ENCODE results near the gene SPSB2.

Gene SPSB2

DNA sequence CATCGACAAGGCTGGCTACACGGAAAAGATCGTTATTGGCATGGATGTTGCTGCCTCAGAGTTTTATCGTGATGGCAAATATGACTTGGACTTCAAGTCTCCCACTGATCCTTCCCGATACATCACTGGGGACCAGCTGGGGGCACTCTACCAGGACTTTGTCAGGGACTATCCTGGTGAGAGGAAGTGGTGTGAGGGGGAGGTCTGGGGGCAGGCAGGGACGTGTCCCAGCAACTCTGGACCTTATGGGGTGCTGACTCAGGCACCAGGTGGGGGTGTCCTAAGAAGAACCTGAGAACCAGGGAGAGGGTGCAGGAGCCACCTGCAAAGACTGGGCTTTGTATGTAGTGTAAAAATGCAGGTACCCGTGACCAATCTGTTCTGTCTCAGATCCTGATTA, 46.5 kb upstream of the SPSB2 start:
- Histone ChIP-seq H3F3A (ENCODE audit: insufficient read depth, low read length) (peaks cover 66% of the 10 kb centered on the region), H3K79me2 (ENCODE audit: low read length) (peaks cover 58% of the 10 kb centered on the region), H2AFZ (ENCODE audit: low read length) (no peak overlapping the region), H3K9ac (ENCODE audit: low read length) (peak overlapping the region; percentile 10; the same call in 1 of the 2 replicates), H4K20me1 (ENCODE audit: insufficient read depth, low read length) (no peaks in the 10 kb centered on the region), H3K9me2 (replicated peaks; ENCODE audit: insufficient read depth, low read length) (no peaks in the 10 kb centered on the region), H3K36me3 (replicated peaks; ENCODE audit: insufficient read depth, low read length) (peaks cover 10% of the 10 kb centered on the region; the same call in 1 of the 2 replicates), H3K4me1 (ENCODE audit: low read length) (peaks cover 75% of the 10 kb centered on the region), H3K27me3 (replicated peaks; ENCODE audit: insufficient read depth, low read length) (no peaks in the 10 kb centered on the region), H3K27ac (ENCODE audit: low read length) (peak overlapping the region; percentile 92), H3K4me2 (ENCODE audit: low read depth, low read length) (peak overlapping the region; percentile 9; the same call in 1 of the 2 replicates), H3K9me3 (replicated peaks; ENCODE audit: insufficient read depth, low read length) (no peaks in the 10 kb centered on the region), H3K4me3 (ENCODE audit: low read length) (no peak overlapping the region)
- no peak for TF ChIP-seq EZH2phosphoT487 (IDR thresholded peaks at IDR 0.05; ENCODE audit: low read length)
- TF ChIP-seq, protein P1, sequence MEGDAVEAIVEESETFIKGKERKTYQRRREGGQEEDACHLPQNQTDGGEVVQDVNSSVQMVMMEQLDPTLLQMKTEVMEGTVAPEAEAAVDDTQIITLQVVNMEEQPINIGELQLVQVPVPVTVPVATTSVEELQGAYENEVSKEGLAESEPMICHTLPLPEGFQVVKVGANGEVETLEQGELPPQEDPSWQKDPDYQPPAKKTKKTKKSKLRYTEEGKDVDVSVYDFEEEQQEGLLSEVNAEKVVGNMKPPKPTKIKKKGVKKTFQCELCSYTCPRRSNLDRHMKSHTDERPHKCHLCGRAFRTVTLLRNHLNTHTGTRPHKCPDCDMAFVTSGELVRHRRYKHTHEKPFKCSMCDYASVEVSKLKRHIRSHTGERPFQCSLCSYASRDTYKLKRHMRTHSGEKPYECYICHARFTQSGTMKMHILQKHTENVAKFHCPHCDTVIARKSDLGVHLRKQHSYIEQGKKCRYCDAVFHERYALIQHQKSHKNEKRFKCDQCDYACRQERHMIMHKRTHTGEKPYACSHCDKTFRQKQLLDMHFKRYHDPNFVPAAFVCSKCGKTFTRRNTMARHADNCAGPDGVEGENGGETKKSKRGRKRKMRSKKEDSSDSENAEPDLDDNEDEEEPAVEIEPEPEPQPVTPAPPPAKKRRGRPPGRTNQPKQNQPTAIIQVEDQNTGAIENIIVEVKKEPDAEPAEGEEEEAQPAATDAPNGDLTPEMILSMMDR (IDR thresholded peaks at IDR 0.05; ENCODE audit: low read length), result peak; percentile 37
- peak; percentile 55 for DNase-seq

DNA sequence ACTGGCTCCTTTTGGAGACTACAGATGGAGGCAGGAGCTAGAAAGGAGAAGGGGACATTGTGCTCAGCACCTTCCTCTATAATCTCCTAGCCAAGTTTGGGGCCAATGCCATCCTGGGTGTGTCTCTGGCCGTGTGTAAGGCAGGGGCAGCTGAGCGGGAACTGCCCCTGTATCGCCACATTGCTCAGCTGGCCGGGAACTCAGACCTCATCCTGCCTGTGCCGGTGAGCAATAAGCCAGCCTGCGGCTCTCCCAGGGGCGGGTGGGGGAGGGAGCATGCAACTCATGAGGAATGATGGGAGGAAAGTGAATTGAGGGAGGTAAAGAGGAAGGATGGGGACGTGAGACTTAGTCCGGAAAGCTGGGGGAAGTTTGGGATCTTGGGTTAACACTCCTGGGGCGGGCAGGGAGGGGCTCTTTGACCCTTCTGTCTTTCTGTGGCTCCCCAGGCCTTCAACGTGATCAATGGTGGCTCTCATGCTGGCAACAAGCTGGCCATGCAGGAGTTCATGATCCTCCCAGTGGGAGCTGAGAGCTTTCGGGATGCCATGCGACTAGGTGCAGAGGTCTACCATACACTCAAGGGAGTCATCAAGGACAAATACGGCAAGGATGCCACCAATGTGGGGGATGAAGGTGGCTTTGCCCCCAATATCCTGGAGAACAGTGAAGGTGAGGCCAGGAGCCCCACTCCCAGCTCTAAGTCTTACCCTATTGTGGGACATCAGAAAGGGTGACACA, 44.6 kb upstream of the SPSB2 start:
- Histone ChIP-seq H3K4me1 (ENCODE audit: low read length) (peaks cover 57% of the 10 kb centered on the region), H3K4me3 (ENCODE audit: low read length) (no peak overlapping the region), H3K4me2 (ENCODE audit: low read depth, low read length) (no peak overlapping the region), H3K36me3 (replicated peaks; ENCODE audit: insufficient read depth, low read length) (peaks cover 10% of the 10 kb centered on the region; the same call in 1 of the 2 replicates), H3K27ac (ENCODE audit: low read length) (peak overlapping the region; percentile 19; the same call in 1 of the 2 replicates), H4K20me1 (ENCODE audit: insufficient read depth, low read length) (no peaks in the 10 kb centered on the region), H3K9ac (ENCODE audit: low read length) (no peak overlapping the region), H2AFZ (ENCODE audit: low read length) (no peak overlapping the region), H3K9me3 (replicated peaks; ENCODE audit: insufficient read depth, low read length) (no peaks in the 10 kb centered on the region), H3K9me2 (replicated peaks; ENCODE audit: insufficient read depth, low read length) (no peaks in the 10 kb centered on the region), H3K27me3 (replicated peaks; ENCODE audit: insufficient read depth, low read length) (no peaks in the 10 kb centered on the region), H3K79me2 (ENCODE audit: low read length) (peaks cover 54% of the 10 kb centered on the region), H3F3A (ENCODE audit: insufficient read depth, low read length) (peaks cover 48% of the 10 kb centered on the region)
- TF ChIP-seq EZH2 (optimal IDR thresholded peaks at IDR 0.05; ENCODE audit: low read depth, low read length), result no peak
- TF ChIP-seq, protein P1 (IDR thresholded peaks at IDR 0.05; ENCODE audit: low read length), result no peak
- no peak for TF ChIP-seq EZH2phosphoT487 (IDR thresholded peaks at IDR 0.05; ENCODE audit: low read length)
- DNase-seq, result no peak

DNA sequence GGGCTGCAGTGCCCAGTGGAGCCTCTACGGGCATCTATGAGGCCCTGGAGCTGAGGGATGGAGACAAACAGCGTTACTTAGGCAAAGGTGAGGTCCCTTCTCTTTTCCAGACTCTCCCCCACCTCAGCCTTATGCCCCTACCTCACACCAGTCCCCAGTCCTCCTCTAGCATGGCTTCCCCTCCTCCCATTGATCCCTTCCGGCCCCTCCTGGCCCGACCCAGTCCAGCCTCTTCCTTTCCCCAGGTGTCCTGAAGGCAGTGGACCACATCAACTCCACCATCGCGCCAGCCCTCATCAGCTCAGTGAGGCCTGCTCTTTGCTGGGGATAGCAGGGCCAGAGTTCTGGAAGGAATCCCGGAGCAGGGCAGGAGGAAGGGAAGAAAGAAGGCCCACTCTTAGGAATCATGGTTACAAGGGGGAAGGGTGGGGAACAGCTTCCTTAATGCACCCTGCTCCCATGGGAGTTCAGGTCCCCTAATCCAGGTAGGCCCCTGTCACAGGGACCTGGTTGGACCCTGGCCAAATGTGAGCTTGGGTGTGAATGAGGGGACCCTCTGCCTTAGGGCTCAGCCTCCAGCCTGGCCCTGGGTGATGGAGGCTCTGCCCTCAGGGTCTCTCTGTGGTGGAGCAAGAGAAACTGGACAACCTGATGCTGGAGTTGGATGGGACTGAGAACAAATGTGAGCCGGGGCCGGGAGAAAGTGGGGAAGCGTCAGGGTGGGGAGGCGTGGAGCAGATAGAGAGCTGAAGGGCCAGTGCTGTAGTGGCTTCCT, 43.5 kb upstream of the SPSB2 start:
- H3K79me2 ChIP-seq (ENCODE audit: low read length), result peaks cover 51% of the 10 kb centered on the region
- no peaks in the 10 kb centered on the region for H4K20me1 ChIP-seq (ENCODE audit: insufficient read depth, low read length)
- TF ChIP-seq, protein P1 (IDR thresholded peaks at IDR 0.05; ENCODE audit: low read length), result no peak
- no peak for TF ChIP-seq EZH2 (optimal IDR thresholded peaks at IDR 0.05; ENCODE audit: low read depth, low read length)
- no peak for TF ChIP-seq EZH2phosphoT487 (IDR thresholded peaks at IDR 0.05; ENCODE audit: low read length)
- no peak overlapping the region for H2AFZ ChIP-seq (ENCODE audit: low read length)
- H3K9me2 ChIP-seq (replicated peaks; ENCODE audit: insufficient read depth, low read length), result no peaks in the 10 kb centered on the region
- H3K9ac ChIP-seq (ENCODE audit: low read length), result peak overlapping the region; percentile 42; the same call in 1 of the 2 replicates
- peak overlapping the region; percentile 94; the same call in 1 of the 2 replicates for H3K4me3 ChIP-seq (ENCODE audit: low read length)
- H3K4me2 ChIP-seq (ENCODE audit: low read depth, low read length), result peak overlapping the region; percentile 92
- H3K27me3 ChIP-seq (replicated peaks; ENCODE audit: insufficient read depth, low read length), result no peaks in the 10 kb centered on the region
- peaks cover 39% of the 10 kb centered on the region for H3F3A ChIP-seq (ENCODE audit: insufficient read depth, low read length)
- peak overlapping the region; percentile 19; the same call in 1 of the 2 replicates for H3K27ac ChIP-seq (ENCODE audit: low read length)
- no peak for DNase-seq
- H3K9me3 ChIP-seq (replicated peaks; ENCODE audit: insufficient read depth, low read length), result no peaks in the 10 kb centered on the region
- peaks cover 47% of the 10 kb centered on the region for H3K4me1 ChIP-seq (ENCODE audit: low read length)
- H3K36me3 ChIP-seq (replicated peaks; ENCODE audit: insufficient read depth, low read length), result peaks cover 10% of the 10 kb centered on the region; the same call in 1 of the 2 replicates
